WI38 (cell line): Measurements from ENCODE around the gene ICOSLG.
"Not testable (repeated sequence)": the region's sequence is repeated elsewhere in the genome, so short reads cannot be mapped to it uniquely, and the experiment has no call there.

Source experiments
- H3K4me3 ChIP-seq: 2 replicates; pipeline ENCODE4 v1.5.1; 2011; ENCODE audit warnings: low read depth, mild to moderate bottlenecking, control low read depth, low read length
- CTCF ChIP-seq: IDR thresholded peaks from 2 replicates; pipeline ENCODE4 v1.5.1; 2012; ENCODE audit warnings: low read depth, mild to moderate bottlenecking, control low read depth, low read length

The ICOSLG gene

GRCh38 chr21:44255511-44255981 lies 14.8 kb upstream of the ICOSLG start:
- no peak for TF ChIP-seq CTCF
- no peak overlapping the region for H3K4me3 ChIP-seq

GRCh38 chr21:44253832-44254710 lies 13.3 kb upstream of the ICOSLG start:
- no peak overlapping the region for H3K4me3 ChIP-seq
- no peak for TF ChIP-seq CTCF

- H3K4me3 ChIP-seq = not testable (repeated sequence)
Measured at GRCh38 chr21:44249204-44250037, 8.7 kb upstream of the ICOSLG start.

GRCh38 chr21:44247904-44248303 lies 7.2 kb upstream of the ICOSLG start:
- not testable (repeated sequence) for H3K4me3 ChIP-seq

GRCh38 chr21:44243980-44244379 lies 3.2 kb upstream of the ICOSLG start:
- not testable (repeated sequence) for H3K4me3 ChIP-seq

GRCh38 chr21:44241281-44241680 lies 538 bp upstream of the ICOSLG start:
- not testable (repeated sequence) for H3K4me3 ChIP-seq

GRCh38 chr21:44240353-44240752 lies 390 bp downstream of the ICOSLG start:
- H3K4me3 ChIP-seq = not testable (repeated sequence)

- not testable (repeated sequence) for H3K4me3 ChIP-seq
Measured at GRCh38 chr21:44229561-44229960, 11.2 kb downstream of the ICOSLG start.

GRCh38 chr21:44228109-44228508 lies 12.6 kb downstream of the ICOSLG start:
- not testable (repeated sequence) for H3K4me3 ChIP-seq

- not testable (repeated sequence) for H3K4me3 ChIP-seq
Measured at GRCh38 chr21:44227614-44228013, 13.1 kb downstream of the ICOSLG start.

GRCh38 chr21:44225605-44226004 lies 15.1 kb downstream of the ICOSLG start:
- not testable (repeated sequence) for H3K4me3 ChIP-seq

GRCh38 chr21:44223334-44223733 lies 17.4 kb downstream of the ICOSLG start:
- not testable (repeated sequence) for H3K4me3 ChIP-seq

- not testable (repeated sequence) for H3K4me3 ChIP-seq
Measured at GRCh38 chr21:44220674-44221073, 20.1 kb downstream of the ICOSLG start.

- not testable (repeated sequence) for H3K4me3 ChIP-seq
Measured at GRCh38 chr21:44218461-44218860, 22.3 kb downstream of the ICOSLG start.

- H3K4me3 ChIP-seq = not testable (repeated sequence)
Measured at GRCh38 chr21:44211978-44212377, 28.8 kb downstream of the ICOSLG start.

GRCh38 chr21:44211574-44211973 lies 29.2 kb downstream of the ICOSLG start:
- H3K4me3 ChIP-seq = not testable (repeated sequence)

- H3K4me3 ChIP-seq = not testable (repeated sequence)
Measured at GRCh38 chr21:44207860-44208646, 32.7 kb downstream of the ICOSLG start.
